K562 (cell line): ENCODE results near the gene UBE2J2. TPM values are rescaled to one million over a fixed set of nuclear protein-coding genes. Genes with fewer than 3 reads are reported as not detected.
A peak's percentile ranks its signal among the peaks of the same experiment; 100 is the strongest.

Experiments used
- ATAC-seq: fragments of 200-7000 bp; cut with Tn5 transposase; 3 replicates; pipeline ENCODE4 v1.9.1; 2020; ENCODE audit warnings: moderate library complexity
- BruUV-seq: library from RNA; stranded (reverse); fragments of 400-500 nt; replicated peaks from 2 replicates; lab custom pipeline; 2021; lab: Mats Ljungman, UMichigan
- CTCF ChIA-PET: fragments of 300-600 bp; formaldehyde crosslinking; extraction: SDS; loops from one replicate; lab custom pipeline; 2021; ENCODE audit warnings: low intra/inter-chr PET ratio; lab: Yijun Ruan, JAX
- POLR2A ChIA-PET: fragments of 300-600, 350-650 bp; sonication (Branson Sonifier 250); formaldehyde crosslinking; extraction: SDS; loops from one replicate; lab custom pipeline; 2021; ENCODE audit warnings: antibody characterized with exemption, inconsistent platforms; lab: Yijun Ruan, JAX
- DNase-seq, 4 experiments: peaks; one replicate each; pipeline versions ENCODE4 v3.0.0 to v3.0.0-alpha.2; 2011 to 2018; ENCODE audit warnings: low spot score in 3 of 4, mixed read lengths in 3 of 4; ENCODE audit errors: extremely low read depth in 1 of 4
- FAIRE-seq: peaks from 2 replicates; lab custom pipeline; 2011; peaks lifted over from hg19 to GRCh38; lab: Jason Lieb, UNC
- H2AFZ ChIP-seq: 2 replicates; pipeline ENCODE4 v1.6.0; 2011; ENCODE audit warnings: low read depth, low read length, control low read depth, inconsistent platforms
- H3K27ac ChIP-seq: fragments of 200-600 bp; 3 replicates; pipeline ENCODE4 v1.8.0; 2011; ENCODE audit warnings: low read depth, mild to moderate bottlenecking, control low read depth, inconsistent platforms, low read length, moderate library complexity, mixed read lengths; ENCODE audit errors: extremely low read depth
- H3K27me3 ChIP-seq, 2 experiments: fragments of 300-600 bp in 1 of 2; 2 replicates in 1 of 2; 3 replicates in 1 of 2; pipeline versions ENCODE4 v1.6.0 to v1.8.0; 2011; ENCODE audit warnings: inconsistent platforms in 2 of 2, low read length in 2 of 2, mild to moderate bottlenecking in 1 of 2, mixed read lengths in 1 of 2, moderate library complexity in 1 of 2; ENCODE audit not compliant: control insufficient read depth in 2 of 2, insufficient read depth in 2 of 2
- H3K36me3 ChIP-seq: fragments of 300-600 bp; 3 replicates; pipeline ENCODE4 v1.8.0; 2011; ENCODE audit warnings: mild to moderate bottlenecking, low read length, inconsistent platforms; ENCODE audit not compliant: control insufficient read depth, insufficient read depth
- H3K4me1 ChIP-seq, 2 experiments: fragments of 200-600 bp in 1 of 2; replicated peaks in 1 of 2; 2 replicates in 1 of 2; 3 replicates in 1 of 2; pipeline versions ENCODE4 v1.5.1 to v1.8.0; 2011; ENCODE audit warnings: inconsistent platforms in 2 of 2, low read length in 2 of 2, mild to moderate bottlenecking in 1 of 2, mixed read lengths in 1 of 2, moderate library complexity in 1 of 2; ENCODE audit not compliant: control insufficient read depth in 2 of 2, insufficient read depth in 2 of 2
- H3K4me2 ChIP-seq: 2 replicates; pipeline ENCODE4 v1.6.1; 2011; ENCODE audit warnings: low read length, control low read depth, inconsistent platforms, mixed read lengths; ENCODE audit not compliant: insufficient read depth
- H3K4me3 ChIP-seq: fragments of 200-600 bp; sonication (generic), shearing (Covaris generic); 2 replicates; pipeline ENCODE4 v1.5.1; 2016; ENCODE audit warnings: control low read depth, inconsistent platforms
- H3K79me2 ChIP-seq: fragments of 200-600 bp; 3 replicates; pipeline ENCODE4 v1.8.0; 2011; ENCODE audit warnings: low read length, inconsistent platforms; ENCODE audit not compliant: control insufficient read depth, insufficient read depth
- H3K9ac ChIP-seq, 2 experiments: 2 replicates each; pipeline versions ENCODE4 v1.6.0 to v1.6.1; 2011; ENCODE audit warnings: low read depth in 2 of 2, low read length in 2 of 2, control low read depth in 1 of 2, inconsistent platforms in 1 of 2, mild to moderate bottlenecking in 1 of 2, mixed read lengths in 1 of 2; ENCODE audit not compliant: insufficient read depth in 1 of 2
- H3K9me1 ChIP-seq: one replicate; pipeline ENCODE4 v1.6.0; 2011; ENCODE audit warnings: inconsistent platforms, mild to moderate bottlenecking, low read length, moderate library complexity; ENCODE audit not compliant: control insufficient read depth, insufficient read depth
- H3K9me3 ChIP-seq: replicated peaks from 2 replicates; pipeline ENCODE4 v1.5.1; 2011; ENCODE audit warnings: low read depth, low read length, inconsistent platforms; ENCODE audit not compliant: control insufficient read depth, insufficient read depth
- H4K20me1 ChIP-seq: replicated peaks from 2 replicates; pipeline ENCODE4 v1.6.1; 2011; ENCODE audit warnings: low read length, inconsistent platforms, mixed read lengths; ENCODE audit not compliant: control insufficient read depth, insufficient read depth
- ARID2 ChIP-seq: fragments of 450-650 bp; IDR thresholded peaks from 2 replicates; pipeline ENCODE4 v1.6.1; 2017; ENCODE audit warnings: antibody characterized with exemption, mild to moderate bottlenecking
- CREB5 ChIP-seq: fragments of 250-450 bp; sonication (Bioruptor Pico); IDR thresholded peaks from 2 replicates; pipeline ENCODE4 v1.5.0; 2020; ENCODE audit warnings: mild to moderate bottlenecking
- HEY1 ChIP-seq: fragments of 250-450 bp; sonication (Bioruptor Pico); IDR thresholded peaks from 2 replicates; pipeline ENCODE4 v1.5.0; 2020; ENCODE audit warnings: mild to moderate bottlenecking, moderate library complexity, borderline replicate concordance
- KAT2B ChIP-seq: IDR thresholded peaks from one replicate; pipeline ENCODE4 v1.6.1; 2012; ENCODE audit warnings: low read depth, mild to moderate bottlenecking, control low read depth, inconsistent platforms, low read length, moderate library complexity
- SIRT6 ChIP-seq: IDR thresholded peaks from one replicate; pipeline ENCODE4 v1.6.1; 2012; ENCODE audit warnings: low read depth, mild to moderate bottlenecking, control low read depth, inconsistent platforms, low read length, moderate library complexity
- ZNF212 ChIP-seq: fragments of 450-650 bp; formaldehyde crosslinking; IDR thresholded peaks from 2 replicates; pipeline ENCODE4 v1.4.0; 2020; ENCODE audit warnings: mild to moderate bottlenecking
- ZNF274 ChIP-seq: IDR thresholded peaks from 2 replicates; pipeline ENCODE4 v1.6.1; 2011; ENCODE audit warnings: low read depth, mild to moderate bottlenecking, low read length, moderate library complexity, borderline replicate concordance
- ZNF518B ChIP-seq: fragments of 250-450 bp; sonication (Bioruptor Pico); IDR thresholded peaks from 2 replicates; pipeline ENCODE4 v1.5.0; 2021; ENCODE audit warnings: mild to moderate bottlenecking, moderate library complexity
- WGBS: fragments of 100-300 bp; shearing (Covaris generic); methylation state at CpG from one replicate; pipeline ENCODE4 v1.1.6; 2016; ENCODE audit warnings: low coverage, mixed read lengths; ENCODE audit not compliant: insufficient coverage; ENCODE audit errors: missing lambda C conversion rate; 5-methylcytosine and 5-hydroxymethylcytosine counted together
- in situ Hi-C: fragments of 300-500 bp; cut with MboI; formaldehyde crosslinking; loops from 4 replicates; pipeline ENCODE4 v1.15.0; 2018; ENCODE audit warnings: inconsistent platforms, mixed read lengths
- intact Hi-C: fragments of 100-400 bp; cut with micrococcal nuclease; formaldehyde crosslinking; loops from 2 replicates; pipeline ENCODE4 v1.14.2; 2022
- polyA plus RNA-seq, 8 experiments: library from polyadenylated mRNA; depleted of rRNA in 4 of 8; stranded (reverse) in 5 of 8; unstranded in 3 of 8; fragments of >200 nt; fragmentation: Nextera tagmentation in 2 of 8; fragmentation: Illumina TruSeq in 1 of 8; extraction: Ambion mirVana in 2 of 8; extraction: Trizol in 1 of 8; gene quantifications; 2 replicates each; pipeline versions ENCODE4 v1.2.1 to v1.2.3, GENCODE V29; 2011 to 2014; ENCODE audit warnings: inconsistent platforms in 1 of 8, missing spikeins in 1 of 8
- total RNA-seq, 7 experiments: library from RNA; depleted of rRNA in 6 of 7; stranded (reverse); fragments of >200 nt in 6 of 7; fragmentation: Illumina TruSeq in 2 of 7; extraction: Trizol in 2 of 7; gene quantifications; 2 replicates each; pipeline versions ENCODE4 v1.2.1 to v1.2.3, GENCODE V29; 2011 to 2021; ENCODE audit warnings: low replicate concordance in 1 of 7

Gene UBE2J2
- total and polyA plus RNA-seq, 9 of the 15 experiments (the other 6 are each of a cell fraction or from before 2014, with no cell fraction given): 0.93 to 112 (median 75.5) TPM

GRCh38 chr1:1260843-1261560, 12.7 kb downstream of the UBE2J2 start:
- BruUV-seq: no TSS peak
- CTCF ChIA-PET: interaction anchor here (0.7 kb wide), 1 partner anchor 15 kb away, joined by 3 read pairs; no protein-coding TSS in a partner anchor

More at GRCh38 chr1:1260843-1261560, 12.7 kb downstream of the UBE2J2 start:
- H3K27me3 ChIP-seq: no peaks in the 10 kb centered on the region; a peak in 1 of 5 replicates
- intact Hi-C loops (no loop called here), in situ Hi-C loops (no loop called here)
- H3K4me1 ChIP-seq: peaks cover 0 to 31% of the 10 kb centered on the region in 2 experiments; a peak in 2 of 5 replicates
- no peak for FAIRE-seq
- no peak overlapping the region for H2AFZ ChIP-seq
- 91% methylated on average over 16 of the region's 16 CpGs for WGBS
- no peak overlapping the region for H3K4me2 ChIP-seq
- peaks cover 8% of the 10 kb centered on the region; the same call in 1 of the 2 replicates for H4K20me1 ChIP-seq
- peaks cover 10% of the 10 kb centered on the region for H3K9me1 ChIP-seq
- ATAC-seq: no peak
- H3K27ac ChIP-seq: no peak overlapping the region
- no peak overlapping the region for H3K4me3 ChIP-seq
- H3K9ac ChIP-seq: peak overlapping the region in 1 of 2 experiments; percentile 0; a peak in 2 of 4 replicates
- H3K79me2 ChIP-seq: peaks cover 22% of the 10 kb centered on the region
- DNase-seq: no peak
- POLR2A ChIA-PET: interaction anchor here (0.7 to 1.4 kb wide), 5 partner anchors 9 to 39 kb away, joined by 3 to 7 read pairs (median 4); partner anchors contain the start of gene UBE2J2
- no peaks in the 10 kb centered on the region for H3K9me3 ChIP-seq
- H3K36me3 ChIP-seq: peaks cover 94% of the 10 kb centered on the region
- TF ChIP-seq HEY1 (CRISPR knock-in tag) (no peak), SIRT6 (no peak), KAT2B (no peak), ZNF274 (no peak), ZNF212 (CRISPR knock-in tag) (no peak), ARID2 (no peak), CREB5 (CRISPR knock-in tag) (no peak), ZNF518B (CRISPR knock-in tag) (no peak)
